CD4-positive, alpha-beta T cell treated with Interleukin-17A for 1 hour (primary cell): ENCODE results near the gene ARHGEF28.

Experiments used
- DNase-seq: peaks from one replicate; pipeline ENCODE4 v3.0.0-alpha.2; 2020

Gene ARHGEF28

DNA sequence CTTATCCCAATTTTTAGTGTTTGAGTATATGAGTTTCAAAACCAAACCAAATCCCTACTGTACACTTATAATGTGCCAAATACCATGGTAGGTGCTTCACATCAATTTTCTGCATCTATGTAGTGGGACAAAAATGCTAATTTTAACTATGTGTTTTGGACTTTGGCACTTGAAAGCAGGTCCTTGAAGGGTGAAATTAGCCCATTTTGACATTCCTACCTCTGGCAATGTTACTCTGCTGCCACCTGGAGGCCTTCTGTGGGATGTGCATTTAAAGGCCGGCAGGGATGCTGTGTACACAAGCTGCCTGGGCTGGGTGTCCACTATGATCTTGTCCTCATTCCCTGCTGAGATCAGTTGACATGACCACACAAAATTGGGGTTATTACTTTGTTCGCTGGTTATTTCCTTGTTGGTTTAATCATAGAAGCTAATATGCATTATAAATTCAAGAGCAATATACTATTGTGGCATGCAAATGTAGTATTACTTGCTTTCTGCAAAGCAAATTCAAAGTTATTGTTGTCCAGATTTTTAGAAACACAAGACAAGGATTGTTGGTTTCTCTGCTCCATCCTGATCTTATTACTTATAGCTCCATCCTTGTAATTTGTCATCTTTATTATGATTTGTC lies 166.8 kb downstream of the ARHGEF28 start:
- DNase-seq = peak; percentile 71

DNA sequence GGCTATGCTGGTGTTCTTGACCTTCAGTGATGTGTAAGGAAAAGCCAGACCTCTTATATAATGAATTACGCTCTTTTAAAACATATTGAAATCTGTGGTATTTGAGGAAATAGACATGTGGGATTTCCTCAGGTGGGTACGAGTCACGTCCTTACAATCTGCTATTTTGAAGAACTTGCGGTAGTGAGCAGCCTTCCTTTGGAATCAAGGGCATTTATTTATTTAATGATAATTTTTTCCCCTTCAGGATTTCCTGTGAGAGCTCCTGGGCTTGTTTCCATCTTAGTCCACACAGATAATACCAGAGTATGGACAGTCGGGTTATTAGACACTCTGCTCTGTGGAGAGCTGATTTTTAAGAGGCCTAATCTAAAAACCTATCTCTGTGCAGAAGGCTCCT lies 167.9 kb downstream of the ARHGEF28 start:
- DNase-seq = no peak

DNA sequence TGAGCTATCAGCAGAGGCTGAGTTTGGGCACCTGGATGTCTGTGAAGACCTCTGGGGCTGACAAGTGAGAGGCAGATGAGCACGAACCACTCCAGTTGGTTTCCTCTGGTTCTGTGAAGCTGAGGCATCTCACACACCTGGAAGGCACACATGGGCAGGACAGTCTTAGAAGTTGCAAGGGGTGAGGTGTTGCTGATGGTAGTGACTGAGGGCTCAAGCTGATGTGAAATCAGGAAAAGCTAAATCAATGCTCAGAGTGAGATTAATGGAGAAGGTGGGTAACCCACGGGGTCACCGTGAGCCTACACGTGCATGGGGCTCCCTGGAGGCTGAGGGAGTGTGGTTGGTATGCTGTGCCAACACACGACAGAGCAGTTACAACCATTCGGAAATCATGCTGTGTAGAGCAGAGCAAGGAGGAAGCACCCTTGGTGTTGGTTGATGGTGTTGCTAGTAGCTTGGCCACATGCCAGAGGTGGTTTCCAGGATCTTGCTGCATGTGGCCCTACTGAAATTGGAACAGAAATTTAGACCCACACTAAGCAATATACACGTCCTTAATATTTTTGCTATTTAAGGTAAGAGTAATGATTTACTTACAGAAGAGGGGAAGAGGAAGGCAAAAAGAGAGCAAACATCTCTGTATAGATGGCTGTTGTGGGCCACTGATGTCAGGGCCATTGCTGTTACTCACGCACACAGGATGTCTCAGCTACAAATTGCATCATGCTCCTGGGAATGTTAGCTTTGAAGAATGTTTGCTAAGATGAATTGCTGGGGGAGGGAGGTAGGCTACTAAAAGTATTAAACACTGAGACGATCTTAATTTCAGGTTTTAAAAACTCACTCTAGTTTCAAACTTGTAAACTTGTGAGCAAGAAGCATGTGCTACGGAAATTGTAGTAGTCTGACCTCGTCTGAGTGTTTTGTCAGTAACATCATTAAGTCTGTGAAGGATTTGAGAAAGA lies 170.5 kb downstream of the ARHGEF28 start:
- peak; percentile 14 for DNase-seq

DNA sequence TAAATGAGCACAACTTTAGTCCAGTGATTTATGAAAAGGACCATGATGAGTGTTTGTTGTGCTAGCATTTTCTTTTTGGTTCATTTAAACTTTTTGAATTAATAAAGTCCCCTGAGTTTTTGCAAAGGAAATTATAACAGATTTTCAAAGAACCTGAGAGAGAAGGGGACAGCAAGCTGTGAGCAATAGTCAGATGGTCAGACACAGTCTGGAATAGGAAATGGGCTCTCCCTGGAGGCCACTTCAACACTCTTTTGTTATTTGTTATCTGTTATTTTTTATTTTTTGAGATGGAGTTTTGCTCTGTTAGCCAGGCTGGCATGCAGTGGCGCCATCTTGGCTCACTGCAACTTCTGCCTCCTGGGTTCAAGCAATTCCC lies 171.1 kb downstream of the ARHGEF28 start:
- DNase-seq = no peak

DNA sequence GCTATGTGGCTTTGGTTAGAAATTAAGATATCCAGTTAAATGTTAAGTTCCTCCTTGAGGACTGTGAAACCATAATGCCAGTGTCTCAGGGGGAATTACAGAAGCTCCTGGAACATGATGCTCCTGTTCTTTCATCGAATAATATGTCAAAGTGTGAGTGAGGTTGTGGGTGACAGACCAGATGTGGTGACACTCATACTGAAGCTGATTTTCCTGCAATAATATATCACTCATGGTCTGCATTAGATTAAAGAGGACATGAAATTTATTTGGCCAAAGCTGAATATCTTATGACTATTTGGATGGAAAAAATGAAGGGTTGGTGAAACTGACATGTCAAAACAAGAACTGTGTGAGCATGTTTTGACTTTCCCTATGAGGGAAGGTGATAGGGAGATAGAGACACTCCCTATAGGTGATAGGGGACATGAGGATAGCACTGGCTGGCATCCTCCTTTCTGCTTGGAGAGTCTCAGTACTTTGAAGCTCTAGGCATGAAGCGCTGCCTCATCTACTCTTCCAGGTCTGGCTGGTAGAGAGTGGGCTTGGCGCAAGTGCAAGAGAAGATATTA lies 173.5 kb downstream of the ARHGEF28 start:
- no peak for DNase-seq

DNA sequence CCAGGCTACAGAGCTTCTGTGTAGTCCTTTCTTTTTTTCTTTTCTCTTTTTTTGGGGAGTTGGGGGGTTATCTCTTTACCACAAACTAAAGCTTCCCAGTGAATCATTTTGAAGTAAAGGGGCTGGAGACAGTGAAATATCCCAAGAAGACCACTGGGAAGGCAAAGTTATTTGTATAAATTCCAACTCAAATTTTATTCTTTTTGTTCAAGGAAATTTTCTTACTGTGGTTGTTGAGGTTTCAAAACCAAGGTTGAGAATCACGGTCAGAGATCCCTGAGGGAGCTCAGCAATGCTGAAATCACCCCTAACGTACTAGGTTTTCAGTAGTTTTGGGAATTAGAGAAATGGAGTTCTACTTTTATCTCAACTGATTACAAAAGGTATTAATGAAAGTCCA lies 175.7 kb downstream of the ARHGEF28 start:
- DNase-seq = no peak

DNA sequence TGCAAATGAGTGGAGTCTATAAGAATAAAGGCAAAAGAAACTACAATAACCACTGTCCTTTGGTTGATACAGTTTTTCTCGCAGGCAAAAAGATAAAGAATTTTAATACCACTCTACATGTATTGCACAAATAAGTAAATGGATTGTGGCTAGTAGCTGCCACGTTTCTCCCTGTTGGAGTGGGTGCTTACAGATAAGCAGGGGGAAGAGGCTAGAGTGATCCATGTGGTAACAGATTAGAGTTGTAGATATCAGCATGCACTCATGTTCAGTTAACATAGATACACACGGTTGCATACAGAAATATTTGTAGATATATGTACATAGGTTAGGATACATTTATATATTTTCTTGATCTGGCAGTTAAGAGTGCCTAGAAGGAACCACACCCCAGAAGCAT lies 179.5 kb downstream of the ARHGEF28 start:
- DNase-seq = no peak

DNA sequence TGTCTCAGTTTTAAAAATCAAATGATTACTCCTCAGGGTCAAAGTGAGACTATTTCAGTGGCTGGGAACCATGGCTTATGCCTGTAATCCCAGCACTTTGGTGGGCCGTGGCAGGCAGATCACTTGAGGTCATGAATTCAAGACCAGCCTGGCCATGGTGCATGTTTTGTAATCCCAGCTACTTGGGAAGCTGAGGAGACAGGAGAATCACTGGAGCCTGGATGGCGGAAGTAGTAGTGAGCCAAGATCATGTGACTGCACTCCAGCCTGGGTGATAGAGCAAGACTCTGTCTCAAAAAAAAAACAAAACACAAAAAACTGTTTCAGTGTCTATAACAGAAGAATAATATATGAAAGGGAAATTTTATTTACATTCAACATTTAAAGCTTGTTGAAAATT lies 182.9 kb downstream of the ARHGEF28 start:
- DNase-seq = no peak

DNA sequence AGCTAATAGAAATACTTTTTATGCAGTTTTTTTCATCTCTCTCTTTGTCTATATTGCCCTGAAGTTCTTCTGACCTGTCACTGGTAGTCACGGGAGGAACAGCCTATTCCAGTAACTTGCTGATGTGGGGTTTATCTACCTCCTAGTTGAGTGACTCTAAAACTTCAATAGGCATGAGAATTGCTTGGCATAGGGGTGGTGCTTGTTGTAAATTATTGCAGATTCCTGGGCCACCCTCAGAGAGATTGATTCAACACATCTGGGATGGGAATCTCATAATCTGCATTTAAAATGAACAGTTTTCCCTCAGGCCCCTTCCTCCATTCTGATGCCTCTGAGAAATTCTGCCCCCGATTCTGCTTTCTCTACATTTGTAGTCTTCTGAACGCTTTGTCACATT lies 184.4 kb downstream of the ARHGEF28 start:
- DNase-seq = no peak

DNA sequence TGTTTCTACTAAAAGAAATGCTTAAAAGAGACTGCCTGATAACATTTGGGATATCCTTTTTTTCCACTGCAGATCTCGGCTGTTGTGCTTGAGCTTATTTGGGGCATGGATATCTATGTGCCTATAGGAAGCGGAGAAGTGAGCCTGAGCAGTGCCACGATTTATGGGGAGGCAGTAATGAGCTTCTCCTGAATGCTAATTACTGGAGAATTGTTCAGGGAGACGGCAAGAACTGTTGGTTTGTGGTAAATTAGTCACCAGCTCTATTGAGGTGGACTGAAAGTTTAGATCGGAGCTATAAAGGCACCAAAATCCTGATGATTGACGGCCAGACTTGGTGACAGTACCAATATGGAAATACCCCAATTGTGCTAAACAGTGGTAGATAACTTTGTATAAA lies 186.5 kb downstream of the ARHGEF28 start:
- DNase-seq = no peak

DNA sequence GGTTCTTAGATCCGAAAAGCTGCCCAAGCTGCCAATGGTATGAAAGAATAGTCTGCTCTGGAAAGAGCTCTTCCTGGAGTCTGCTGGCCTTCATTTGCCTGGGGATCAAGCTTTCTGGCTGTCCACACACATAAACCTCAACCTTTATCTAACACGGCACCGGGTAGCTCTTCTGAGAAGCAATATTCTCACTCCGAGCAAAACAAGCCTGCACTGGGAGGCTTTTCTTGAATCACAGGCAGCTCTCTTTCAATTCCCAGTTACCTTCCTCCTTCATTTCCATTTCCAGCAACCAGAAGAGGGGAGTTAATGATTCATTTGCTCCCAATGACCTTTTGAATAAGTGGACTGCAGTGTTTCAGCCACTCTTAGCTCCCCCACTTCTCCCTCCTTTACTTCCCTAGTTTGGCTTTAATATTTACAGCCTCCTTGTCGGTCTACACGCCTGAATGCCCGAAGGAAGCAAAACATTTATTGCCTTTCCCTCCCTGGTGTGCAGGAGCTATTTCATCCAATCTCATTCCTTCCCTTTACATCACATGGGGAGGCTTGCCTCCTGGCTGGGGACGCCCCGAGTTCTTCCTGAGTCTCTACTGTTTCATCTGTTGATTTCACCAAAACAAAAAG lies 187.1 kb downstream of the ARHGEF28 start:
- no peak for DNase-seq

DNA sequence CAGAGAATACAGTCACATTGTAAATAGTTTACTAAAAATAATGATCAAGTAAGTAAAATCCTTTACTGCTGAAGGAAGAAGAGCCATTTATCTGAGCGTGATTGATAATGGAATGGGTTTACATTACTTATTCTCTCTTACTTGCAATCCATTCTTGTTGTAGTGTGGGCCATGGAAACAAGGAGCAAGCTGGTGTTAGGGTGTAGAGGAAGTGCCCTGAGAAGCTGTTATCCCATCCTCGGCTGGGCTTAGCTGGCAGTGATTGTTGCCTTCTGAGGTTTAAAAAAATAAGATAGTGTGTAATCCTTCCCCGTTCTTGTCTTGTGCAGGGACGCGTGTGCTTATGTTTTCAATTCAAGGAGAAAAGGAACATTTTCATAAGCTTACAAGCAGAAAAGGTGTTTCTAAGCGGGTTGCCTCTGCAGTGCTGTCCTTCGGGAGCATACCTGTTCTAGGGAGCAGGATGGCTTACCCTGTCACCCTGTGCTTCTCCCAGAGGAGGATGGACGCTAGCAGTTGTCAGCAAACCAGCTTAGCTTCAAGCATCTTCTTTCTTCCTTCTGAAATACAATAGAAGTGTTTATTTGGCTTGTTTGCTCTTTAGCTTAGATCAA lies 188.3 kb downstream of the ARHGEF28 start:
- DNase-seq = no peak

DNA sequence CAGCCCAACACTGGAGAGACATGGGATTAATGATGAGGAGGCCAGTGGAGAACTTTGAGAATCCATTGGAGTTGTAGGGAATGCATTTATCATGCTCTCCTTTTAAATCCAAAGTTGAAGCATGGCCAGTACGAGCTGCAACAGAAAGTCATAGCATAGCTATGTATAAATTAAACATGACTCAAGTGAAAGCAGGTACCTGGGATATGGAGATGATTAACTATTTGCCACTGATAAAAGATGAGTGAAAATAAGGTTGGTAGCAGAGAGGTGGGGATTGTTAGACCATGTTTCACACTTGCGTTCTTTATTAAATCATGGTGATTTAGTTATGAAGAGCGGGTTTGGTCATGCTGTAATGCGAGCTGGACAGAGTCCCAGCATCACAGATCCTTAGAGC lies 189.6 kb downstream of the ARHGEF28 start:
- no peak for DNase-seq

DNA sequence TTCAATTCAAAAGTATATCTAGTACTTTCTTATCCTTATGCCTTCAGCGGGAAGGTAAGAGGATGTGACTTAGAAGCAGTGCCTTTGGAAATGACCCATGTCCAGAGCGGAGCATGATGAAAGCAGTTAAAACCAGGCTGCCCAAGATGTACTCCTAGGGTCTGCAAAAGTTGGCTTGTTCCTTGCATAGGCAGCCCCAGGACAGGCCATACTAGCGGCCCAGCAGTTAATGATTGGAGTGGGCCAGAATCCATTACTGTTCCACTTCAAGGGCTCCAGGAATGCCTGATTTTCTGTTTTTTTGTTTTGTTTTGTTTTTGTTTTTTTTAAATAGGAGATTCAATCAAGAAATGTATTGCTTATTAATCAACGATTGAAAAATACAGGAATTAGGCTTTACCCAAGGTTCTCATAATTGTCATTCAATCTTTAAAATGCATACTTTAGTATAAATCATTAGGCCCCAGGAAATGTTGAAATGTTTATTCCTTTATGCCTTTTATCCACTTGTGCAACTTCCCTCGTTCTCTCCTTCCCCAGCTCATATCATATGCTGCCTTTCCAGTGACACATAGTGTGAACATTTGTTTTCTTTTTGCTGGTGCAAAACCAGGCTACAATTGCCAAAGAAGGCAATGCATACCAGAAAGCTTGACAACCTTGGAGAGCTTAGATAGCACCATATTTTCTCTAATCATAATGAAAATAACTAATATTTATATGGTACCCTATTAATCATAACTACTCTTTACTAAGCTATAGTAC lies 190.8 kb downstream of the ARHGEF28 start:
- DNase-seq = no peak

DNA sequence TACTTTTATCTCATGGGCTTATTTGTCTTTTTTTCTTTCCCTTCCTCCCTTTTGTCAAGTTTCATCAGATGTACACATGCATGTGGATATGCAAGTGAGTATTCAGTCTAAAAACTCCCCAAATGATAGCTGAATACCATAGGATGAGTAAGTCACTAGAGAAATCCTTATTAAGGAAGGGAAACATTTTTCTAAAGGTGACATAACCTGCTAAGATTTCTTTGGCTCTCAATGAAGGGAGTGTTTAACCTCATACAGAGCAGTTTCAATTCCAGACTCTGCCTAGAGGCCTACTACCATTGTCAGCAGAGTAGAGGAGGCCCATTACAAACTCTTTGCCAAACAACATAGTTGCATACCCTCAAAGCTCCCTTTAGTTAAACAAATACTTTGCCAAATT lies 192.4 kb downstream of the ARHGEF28 start:
- no peak for DNase-seq

DNA sequence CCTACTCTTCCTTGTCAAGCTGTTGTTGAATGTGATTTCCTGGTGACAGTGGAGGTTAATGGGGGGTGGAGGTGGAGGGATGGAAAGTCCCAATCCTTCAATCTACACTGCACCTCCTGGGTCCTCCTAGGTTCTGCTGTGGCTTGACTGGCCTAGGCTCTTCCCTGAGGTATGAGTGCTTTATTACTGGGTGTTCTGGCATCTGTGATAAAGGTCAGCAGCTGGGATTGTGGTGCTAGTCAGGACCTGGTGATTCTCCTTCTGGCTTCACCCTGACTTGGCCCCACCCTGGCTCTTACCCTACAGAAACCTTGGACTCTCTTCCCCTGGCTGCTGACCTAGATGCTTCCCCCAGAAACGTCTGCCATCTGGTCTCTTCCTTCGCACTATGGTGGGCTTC lies 194.3 kb downstream of the ARHGEF28 start:
- DNase-seq = no peak

DNA sequence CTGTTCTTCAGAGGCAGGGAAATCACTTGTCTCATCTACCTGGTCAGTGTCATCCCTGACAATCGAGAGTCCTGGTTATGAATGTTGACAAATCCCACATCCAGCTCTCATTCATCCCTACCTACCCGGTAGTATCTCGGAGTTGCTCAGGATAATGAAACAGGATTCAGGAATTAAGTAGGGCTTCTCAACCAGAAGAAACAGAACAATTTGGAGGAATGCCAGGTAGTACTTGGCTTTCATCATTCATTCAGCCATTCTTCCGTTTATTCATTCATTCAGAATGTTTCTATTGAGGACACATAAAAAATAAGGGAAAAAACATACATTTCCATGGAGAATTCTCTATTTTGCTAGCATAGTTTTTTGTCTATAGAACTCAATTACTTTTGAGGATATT lies 195.0 kb downstream of the ARHGEF28 start:
- no peak for DNase-seq

DNA sequence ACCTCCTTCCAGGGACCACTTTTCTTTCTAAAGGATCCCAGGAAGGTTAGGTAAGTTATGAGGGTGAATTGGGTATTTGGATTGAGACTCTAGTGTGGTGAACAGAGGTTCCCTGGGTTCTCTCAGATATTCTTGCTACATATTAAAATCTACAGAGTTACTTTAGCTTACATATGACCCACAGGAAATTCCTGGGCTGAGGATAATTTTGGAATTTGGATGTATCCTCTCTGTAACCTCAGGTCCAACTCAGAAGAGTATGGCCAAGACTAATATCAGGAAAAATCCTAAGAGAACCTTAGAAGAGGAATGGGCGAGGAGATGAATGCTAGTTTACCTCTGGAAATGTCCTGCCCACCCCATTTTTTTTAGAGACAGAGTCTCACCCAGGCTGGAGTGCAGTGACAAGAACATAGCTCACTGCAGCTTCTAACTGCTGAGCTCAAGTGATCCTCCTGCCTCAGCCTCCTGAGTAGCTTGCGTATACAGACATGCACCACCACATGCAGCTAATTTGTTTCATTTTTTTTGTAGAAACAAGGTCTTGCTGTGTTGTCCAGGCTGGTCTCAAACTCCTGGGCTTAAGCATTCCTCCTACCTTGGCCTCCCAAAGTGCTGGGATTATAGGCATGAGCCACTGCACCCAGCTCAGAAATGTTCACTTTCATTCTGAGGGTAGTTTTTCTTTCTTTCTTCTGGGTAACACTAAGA lies 196.4 kb downstream of the ARHGEF28 start:
- DNase-seq = no peak

DNA sequence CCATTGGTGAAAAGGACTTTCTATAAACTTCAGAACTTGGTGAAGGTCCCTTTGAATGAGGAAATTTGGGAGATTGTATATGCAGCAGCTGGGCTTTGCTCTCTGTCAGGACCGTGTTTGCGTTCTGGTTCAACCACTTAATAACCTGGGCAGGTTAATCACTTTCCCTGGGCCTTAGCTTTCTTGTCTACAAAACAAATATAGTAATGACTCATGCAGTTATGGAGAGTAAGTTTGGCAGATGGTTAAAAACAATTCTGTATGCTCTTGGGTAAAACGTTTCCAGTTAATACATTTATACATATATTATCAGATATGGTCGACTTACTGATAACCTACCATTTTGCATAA lies 197.0 kb downstream of the ARHGEF28 start:
- DNase-seq = no peak

DNA sequence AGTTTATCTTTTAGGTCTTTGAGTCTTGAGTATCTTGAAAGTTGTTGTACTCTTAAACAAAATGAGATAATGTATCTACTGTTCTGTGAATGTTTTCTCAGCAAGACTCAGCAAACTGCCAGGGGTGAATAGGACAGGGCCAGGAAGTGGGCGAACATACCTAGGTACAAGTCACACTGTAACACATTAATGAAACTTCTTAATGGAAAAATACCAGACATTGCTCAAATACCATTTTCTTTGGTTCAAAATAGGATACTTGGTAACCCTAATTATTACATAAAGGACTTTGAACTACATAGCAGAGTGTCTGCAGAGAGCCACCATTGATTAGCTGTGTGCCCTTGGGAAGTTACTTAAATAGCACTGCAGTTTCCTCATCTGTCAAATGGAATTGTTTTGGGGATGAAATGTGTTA lies 197.5 kb downstream of the ARHGEF28 start:
- no peak for DNase-seq

DNA sequence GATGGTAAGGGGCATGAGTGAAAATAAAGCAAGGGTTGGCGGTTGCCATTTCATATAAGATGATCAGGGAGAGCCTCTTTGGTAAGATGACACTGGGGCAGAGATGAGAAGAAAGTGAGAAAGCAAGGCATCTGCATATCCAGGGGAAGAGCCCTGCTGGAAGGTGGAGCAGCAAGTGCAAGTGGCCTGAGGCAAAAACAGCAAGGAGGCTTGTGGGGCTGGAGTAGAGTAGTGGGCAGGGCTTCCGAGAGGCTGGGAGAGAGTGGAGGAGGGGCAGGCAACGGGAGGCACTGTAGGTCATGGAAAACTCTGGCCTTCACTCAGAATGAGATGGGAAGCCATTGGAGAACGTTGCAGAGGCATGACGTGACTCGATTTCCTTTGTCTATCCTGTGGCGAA lies 199.2 kb downstream of the ARHGEF28 start:
- no peak for DNase-seq

DNA sequence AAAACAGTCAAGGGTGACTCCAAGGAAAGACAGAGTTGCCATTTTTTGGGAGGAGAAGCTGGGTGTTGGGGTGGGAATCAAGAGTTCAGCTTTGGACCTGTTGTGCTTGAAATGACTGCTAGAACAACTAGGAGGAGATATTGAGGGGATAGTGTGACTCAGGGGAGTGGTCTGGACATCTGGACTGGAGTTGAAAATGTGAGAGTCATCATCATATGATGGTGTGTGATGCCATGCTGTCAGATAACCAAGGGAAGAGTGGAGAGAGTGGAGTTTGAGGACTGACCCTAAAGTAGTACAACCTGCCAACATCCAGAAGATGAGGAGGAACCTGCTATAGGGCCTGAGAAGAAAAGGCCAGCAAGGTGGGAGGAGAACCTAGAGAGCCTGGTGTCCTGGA lies 199.7 kb downstream of the ARHGEF28 start:
- no peak for DNase-seq
